HG03159 (cell line): ENCODE measurements around the gene TPSAB1.

Experiments used
- ATAC-seq: cut with Tn5 transposase; IDR thresholded peaks from one replicate; pipeline ENCODE4 v1.9.1; 2021; ENCODE audit warnings: mild to moderate bottlenecking, moderate library complexity; ENCODE audit not compliant: unreplicated experiment

TPSAB1 gene

DNA sequence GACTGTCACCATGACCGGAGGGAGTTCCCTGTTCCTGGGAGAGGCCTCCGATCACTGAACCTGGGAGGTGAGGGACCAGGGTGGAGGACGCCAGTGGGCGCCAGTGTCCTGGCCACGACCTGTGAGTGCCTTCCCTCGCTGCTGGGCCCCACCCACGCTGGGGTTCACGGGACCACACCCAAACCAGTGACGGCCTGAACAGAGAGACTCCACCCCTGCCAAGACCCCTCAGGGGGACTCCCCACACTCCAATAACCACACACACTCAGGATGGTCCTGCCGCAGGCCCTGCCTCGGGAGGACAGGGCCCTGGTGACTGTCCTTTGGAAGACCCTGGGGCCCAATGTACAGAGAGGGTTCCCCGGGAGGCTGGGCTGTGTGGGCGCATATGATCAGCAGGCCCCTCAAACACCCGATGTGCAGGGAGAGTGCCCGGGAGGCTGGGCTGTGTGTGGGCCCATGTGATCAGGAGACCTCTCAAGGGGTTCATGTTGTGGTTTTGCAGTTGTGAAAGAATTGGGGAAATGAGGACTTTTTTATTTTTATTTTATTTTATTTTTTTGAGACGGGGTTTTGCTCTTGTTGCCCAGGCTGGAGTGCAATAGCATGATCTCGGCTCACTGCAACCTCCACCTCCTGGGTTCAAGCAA is 41.9 kb downstream of the TPSAB1 start:
- no peak for ATAC-seq

DNA sequence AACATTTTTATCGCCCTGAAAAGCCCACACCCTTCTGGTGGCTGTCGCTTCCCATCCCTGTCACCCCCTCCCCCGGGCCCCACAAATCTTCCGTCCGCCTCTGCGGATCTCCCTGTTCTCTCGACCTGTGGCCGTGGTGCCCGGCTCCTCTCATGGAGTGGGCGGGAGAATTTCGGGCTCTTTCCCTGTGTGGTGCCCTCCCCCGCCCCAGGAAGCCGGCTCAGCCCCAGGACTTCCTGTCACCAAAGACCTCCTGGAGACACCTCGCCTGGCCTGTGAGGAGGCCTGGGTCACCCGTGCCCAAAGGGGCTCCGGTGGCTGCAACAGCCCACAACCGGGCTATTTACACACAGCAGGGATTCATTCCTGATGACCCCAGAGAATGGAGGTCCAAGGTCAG is 42.8 kb downstream of the TPSAB1 start:
- ATAC-seq: no peak

DNA sequence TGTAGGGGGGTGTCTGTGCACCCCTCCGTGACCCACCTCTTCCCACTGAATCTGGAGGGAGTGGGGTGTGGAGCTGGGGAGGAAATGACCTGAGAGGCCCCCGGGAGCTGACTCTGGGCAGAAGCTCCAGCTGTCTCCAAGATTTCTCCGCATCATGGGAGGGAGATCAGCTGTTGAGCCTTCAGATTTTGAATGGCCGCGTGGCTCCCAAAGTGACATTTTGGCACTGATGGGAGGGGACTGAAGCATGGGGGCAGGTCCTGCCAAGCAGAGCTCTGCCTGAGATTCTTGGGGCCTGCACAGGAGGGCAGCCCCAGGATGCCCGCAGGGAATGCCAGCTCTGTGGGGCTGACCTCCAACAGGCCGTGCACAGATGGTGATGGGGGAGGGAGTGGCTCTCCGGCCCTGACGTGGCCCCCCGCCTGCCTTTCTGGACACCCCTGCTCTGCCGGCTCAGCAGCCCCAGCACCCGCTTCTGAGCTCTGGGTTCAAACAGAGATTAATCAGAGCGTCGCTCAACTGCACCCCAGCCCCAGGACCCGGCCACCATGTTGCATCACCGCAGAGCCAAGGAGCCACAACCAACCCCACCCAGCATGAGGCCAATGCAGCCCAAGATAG is 43.6 kb downstream of the TPSAB1 start:
- no peak for ATAC-seq

DNA sequence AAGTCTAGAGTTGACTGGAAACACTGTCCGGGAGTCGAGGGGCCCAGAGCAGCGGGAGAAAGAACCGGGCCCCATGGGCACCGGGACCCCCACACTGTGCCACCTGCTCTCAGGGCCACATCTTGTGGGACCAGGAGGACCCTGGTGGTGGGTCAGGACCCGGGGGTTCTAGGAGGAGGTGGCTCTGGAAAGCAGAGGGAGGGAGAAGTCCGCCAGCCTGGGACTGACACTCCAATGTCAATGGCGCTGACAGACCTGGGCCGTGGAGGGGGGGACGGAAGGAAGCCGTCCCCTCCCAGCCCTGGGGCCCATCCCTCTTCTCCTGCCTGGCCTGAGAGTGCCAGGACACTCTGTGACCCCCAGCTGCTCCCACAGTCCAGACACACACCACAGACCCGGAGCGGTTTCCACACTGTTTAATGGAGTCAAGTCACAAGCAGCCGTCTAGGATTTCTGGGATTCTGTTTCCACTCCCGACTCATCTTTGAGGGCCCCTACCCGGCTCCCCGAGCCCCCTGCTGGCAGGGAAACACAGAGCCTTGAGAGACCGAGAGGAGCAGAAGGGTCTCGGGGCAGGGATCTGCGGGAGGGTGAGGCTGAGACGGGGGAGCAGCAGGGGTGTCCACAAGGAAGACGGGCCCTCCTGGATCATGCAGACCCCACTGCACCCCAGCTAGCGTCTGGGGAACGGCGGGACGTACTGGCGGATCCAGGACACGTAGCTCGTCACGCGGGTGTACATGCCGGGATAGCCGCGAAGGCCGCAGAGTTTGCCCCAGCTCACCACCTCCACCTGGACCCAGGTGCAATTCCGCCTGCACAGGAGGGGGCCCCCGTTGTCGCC is 45.4 kb downstream of the TPSAB1 start:
- ATAC-seq: no peak

DNA sequence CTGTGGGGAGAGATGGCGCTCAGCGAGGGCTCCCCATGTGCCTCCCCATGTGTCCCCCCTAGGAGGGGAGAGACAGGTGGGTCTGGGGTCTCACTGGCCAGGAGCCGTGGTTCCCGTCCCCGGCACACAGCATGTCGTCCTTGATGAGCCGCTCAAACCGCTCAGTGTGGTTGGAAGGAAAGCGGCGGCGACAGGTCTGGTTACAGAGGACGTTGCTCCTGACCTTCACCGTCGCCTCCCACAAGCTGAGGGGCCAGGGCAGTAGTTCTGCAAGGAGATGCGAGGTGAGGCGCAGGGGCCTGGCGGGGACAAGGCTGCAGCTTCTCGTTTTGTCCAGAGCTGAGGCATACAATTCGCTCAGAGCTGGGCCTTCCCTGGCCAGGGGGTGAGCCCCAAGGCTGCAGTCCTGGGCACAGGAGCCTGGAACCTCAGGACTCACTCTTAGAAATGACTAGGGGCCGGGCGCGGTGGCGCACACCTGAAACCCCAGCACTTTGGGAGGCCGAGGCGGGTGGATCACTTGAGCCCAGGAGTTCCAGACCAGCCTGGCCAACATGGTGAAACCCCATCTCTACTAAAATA is 46.1 kb downstream of the TPSAB1 start:
- no peak for ATAC-seq

DNA sequence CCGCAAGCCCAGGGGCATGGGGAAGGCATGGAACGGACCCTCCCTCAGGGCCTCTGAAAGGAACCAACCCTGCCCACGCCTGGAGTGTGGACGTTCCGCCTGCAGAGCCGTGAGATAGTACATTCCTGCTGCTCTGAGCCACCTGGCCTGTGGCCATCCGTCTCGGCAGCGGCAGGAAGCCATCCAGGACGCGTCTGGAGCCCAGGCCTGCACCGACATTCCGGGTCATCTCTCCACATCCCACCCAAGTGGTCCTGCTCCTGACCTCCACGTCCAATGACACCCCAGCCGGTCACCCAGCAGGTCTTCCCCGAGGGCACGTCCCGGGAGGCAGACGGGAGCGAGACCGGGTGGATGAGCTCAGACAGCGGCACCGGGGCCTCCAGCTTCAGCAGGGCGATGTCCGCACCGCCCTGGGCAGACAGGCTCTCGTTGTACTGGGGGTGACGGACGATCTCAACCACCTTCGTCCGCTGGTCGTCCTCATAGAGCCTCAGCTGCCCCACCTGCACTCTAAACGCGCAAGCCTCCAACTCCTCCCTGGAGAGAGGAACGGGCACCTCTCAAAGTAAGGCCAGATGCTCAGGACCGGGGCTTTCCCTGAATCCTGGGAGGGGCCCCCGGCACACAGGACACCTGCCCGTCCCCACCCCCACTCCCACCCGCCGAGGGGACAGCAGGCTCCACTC is 47.6 kb downstream of the TPSAB1 start:
- ATAC-seq: no peak

DNA sequence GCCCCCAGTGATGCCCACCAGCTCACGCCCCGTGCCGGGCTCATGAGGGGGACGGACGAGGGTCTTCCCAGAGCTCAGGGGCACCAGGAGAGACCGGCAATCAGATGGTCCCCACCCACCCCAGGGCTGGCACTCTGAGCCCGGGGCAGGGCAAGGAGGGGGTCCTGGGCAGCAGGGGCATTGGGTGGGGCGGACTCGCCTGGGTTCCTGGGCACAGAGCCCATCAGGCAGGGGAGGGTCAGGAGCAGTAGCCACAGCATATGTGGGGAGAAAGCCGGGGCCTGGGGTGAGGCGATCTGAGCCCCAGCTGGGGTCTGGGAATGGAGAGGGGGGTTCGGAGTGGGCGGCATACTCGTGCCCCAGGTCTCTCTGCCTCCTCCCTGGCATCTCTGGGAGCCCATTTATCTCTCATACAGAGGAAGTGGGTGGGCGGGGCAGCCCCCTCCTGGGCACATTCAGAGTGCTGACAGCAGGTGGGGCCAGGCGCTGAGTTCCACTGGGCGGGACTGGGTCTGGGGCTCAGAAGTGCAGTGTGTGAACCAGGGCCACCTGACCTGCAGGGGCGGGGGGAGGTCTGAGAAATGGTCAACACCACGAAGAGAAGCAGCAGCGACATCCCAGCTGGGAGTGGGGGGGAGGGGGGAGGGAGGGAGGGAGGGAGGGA is 48.4 kb downstream of the TPSAB1 start:
- no peak for ATAC-seq

DNA sequence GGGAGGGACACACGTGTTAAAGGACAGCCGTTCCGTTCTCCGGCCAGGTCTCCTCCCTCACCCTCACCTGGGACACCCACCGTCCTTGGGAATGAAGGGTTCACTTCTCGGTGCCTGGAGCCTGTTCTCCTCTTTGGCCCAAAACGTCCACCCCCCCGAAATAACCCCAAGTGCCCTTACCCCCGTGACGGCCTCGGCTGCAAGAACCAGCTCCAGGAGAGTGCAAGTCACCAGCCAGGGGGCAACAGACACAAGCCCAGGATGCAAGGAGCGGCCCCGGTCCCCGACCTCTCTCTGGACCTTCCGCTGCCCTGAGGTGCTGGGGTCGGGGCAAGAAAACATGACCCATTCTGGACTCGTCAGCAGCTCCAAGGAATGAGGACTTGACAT is 49.0 kb downstream of the TPSAB1 start:
- ATAC-seq: no peak

DNA sequence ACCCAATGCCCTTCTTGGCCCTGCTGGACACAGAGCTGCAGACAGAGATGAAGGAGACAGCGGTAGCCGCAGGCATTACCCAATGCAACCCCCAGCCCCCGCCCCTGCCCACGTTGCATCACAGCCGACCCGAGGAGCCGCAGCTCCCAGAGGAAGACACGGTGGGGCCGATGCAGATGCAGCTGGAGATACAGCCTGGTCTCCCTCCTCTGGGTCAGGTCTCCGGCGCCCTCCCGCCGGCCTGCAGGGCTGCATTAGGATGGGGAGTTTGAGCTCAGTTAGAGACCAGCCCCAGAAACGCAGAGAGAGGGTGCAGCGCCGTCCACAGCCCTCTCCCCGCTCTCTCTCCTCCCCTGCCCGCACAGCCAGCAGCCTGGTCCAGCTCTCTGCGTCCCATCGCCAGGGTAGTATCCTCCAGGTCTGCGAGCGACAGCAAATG is 49.6 kb downstream of the TPSAB1 start:
- ATAC-seq: no peak

DNA sequence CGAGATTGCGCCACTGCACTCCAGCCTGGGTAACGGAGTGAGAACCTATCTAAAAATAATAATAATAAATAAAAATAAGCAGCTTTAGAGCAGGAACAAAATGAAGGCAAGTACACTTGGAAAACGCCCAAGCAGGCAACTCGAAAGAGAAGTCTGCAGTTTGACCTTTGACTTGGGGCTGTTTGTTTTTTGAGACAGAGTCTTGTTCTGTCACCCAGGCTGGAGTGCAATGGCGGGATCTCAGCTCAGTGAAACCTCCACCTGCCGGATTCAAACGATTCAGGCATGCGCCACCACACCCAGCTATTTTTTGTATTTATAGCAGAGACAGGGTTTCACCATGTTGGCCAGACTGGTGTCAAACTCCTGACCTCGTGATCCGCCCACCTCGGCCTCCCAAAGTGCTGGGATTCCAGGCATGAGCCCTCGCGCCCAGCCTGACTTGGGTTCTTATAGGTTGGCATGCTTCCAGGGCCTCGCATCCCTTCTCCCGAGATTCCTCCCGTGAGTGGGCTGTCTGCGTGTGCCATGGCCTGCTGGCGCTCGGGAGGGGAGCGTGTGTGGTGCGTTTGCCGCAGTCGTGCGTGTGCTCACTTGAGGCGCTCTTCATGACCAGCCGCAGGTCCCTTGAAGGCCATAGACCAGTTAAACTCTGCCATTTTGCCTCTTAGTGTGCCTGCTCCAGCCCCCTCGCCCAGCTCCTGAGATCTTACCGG is 50.5 kb downstream of the TPSAB1 start:
- no peak for ATAC-seq

DNA sequence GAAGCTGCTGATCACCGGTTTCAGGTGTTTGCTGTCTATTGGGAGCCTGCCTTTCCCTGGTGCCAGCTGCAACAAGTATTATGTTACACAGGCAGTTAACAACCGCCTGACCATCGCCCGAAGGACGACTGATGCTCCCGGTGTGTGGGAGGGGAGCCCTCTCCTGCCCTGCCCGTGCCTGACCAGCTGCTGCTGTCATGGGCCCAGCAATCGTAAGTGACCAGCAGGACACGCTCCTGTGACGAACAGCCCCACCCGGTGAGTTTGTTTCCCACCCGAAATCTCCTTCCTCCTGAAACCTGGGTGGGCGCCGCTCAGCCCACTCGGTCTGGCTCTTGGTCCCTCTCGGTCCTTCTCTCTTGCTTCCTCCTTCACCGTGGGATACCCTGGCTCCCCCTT is 51.1 kb downstream of the TPSAB1 start:
- ATAC-seq: no peak
